Naive thymus-derived CD4-positive, alpha-beta T cell (primary cell): ENCODE data around the gene L2HGDH. TPM values are rescaled to one million over a fixed set of nuclear protein-coding genes. Genes with fewer than 3 reads are reported as not detected.

Source experiments
- ATAC-seq: fragments of 150-1000 bp; cut with Tn5 transposase; 2 replicates; pipeline ENCODE4 v1.10.0; 2021; ENCODE audit warnings: mild to moderate bottlenecking, moderate library complexity
- CTCF ChIA-PET: fragments of 350-600 bp; sonication (Branson Sonifier 250); formaldehyde crosslinking; loops from one replicate; lab custom pipeline; 2021; ENCODE audit warnings: antibody characterized with exemption; lab: Charles Lee
- POLR2A ChIA-PET: fragments of 350-600 bp; sonication (Branson Sonifier 250); formaldehyde crosslinking; loops from one replicate; lab custom pipeline; 2021; ENCODE audit warnings: antibody characterized with exemption, inconsistent platforms; lab: Charles Lee
- DNase-seq, 9 donors: peaks; one replicate each; pipeline versions ENCODE4 v3.0.0 to v3.0.0-alpha.2; 2020 to 2022; ENCODE audit warnings: mixed read lengths in 1 of 9
- H3K27ac ChIP-seq: one replicate; pipeline ENCODE4 v1.7.0; 2013; ENCODE audit warnings: mild to moderate bottlenecking, low read depth, low read length, moderate library complexity
- H3K27me3 ChIP-seq, 2 donors: one replicate each; pipeline ENCODE4 v1.7.0; 2013; ENCODE audit warnings: low read length in 2 of 2, mild to moderate bottlenecking in 2 of 2, moderate library complexity in 2 of 2; ENCODE audit not compliant: control insufficient read depth in 2 of 2, insufficient read depth in 2 of 2
- H3K36me3 ChIP-seq, 3 experiments: 1 replicate in 2 of 3; 2 replicates in 1 of 3; pipeline ENCODE4 v1.7.0; 2013; ENCODE audit warnings: low read length in 3 of 3, mild to moderate bottlenecking in 3 of 3, moderate library complexity in 1 of 3; ENCODE audit not compliant: insufficient read depth in 3 of 3, control insufficient read depth in 2 of 3
- H3K4me1 ChIP-seq, 2 donors: one replicate each; pipeline ENCODE4 v1.7.0; 2013; ENCODE audit warnings: low read length in 2 of 2, mild to moderate bottlenecking in 2 of 2, moderate library complexity in 1 of 2; ENCODE audit not compliant: control insufficient read depth in 2 of 2, insufficient read depth in 2 of 2
- H3K4me3 ChIP-seq: 2 replicates; pipeline ENCODE4 v1.7.0; 2013; ENCODE audit warnings: mild to moderate bottlenecking, low read length
- H3K9me3 ChIP-seq, 3 experiments: 1 replicate in 2 of 3; 2 replicates in 1 of 3; pipeline ENCODE4 v1.7.0; 2013; ENCODE audit warnings: low read length in 3 of 3; ENCODE audit not compliant: control insufficient read depth in 2 of 3
- H3K27ac Mint-ChIP-seq, 9 donors: one replicate each; pipeline ENCODE4 v1.8.0; 2020 to 2022; ENCODE audit warnings: mixed read lengths in 9 of 9, mild to moderate bottlenecking in 8 of 9, moderate library complexity in 5 of 9, inconsistent platforms in 2 of 9
- H3K27me3 Mint-ChIP-seq, 5 donors: one replicate each; pipeline ENCODE4 v1.8.0; 2021 to 2022; ENCODE audit warnings: mixed read lengths in 5 of 5, mild to moderate bottlenecking in 1 of 5
- H3K36me3 Mint-ChIP-seq, 5 donors: one replicate each; pipeline ENCODE4 v1.8.0; 2020 to 2022; ENCODE audit warnings: mixed read lengths in 5 of 5, mild to moderate bottlenecking in 3 of 5, inconsistent platforms in 1 of 5
- H3K4me1 Mint-ChIP-seq, 7 donors: one replicate each; pipeline ENCODE4 v1.8.0; 2020 to 2022; ENCODE audit warnings: mixed read lengths in 7 of 7, mild to moderate bottlenecking in 3 of 7, inconsistent platforms in 1 of 7
- H3K4me3 Mint-ChIP-seq, 10 donors: one replicate each; pipeline ENCODE4 v1.8.0; 2020 to 2022; ENCODE audit warnings: mild to moderate bottlenecking in 10 of 10, mixed read lengths in 10 of 10, moderate library complexity in 6 of 10, inconsistent platforms in 2 of 10
- H3K9me3 Mint-ChIP-seq, 11 donors: one replicate each; pipeline ENCODE4 v1.8.0; 2020 to 2022; ENCODE audit warnings: mixed read lengths in 11 of 11, mild to moderate bottlenecking in 4 of 11, inconsistent platforms in 1 of 11, moderate library complexity in 1 of 11
- intact Hi-C, 2 donors: fragments of 100-400 bp; cut with micrococcal nuclease; formaldehyde crosslinking; loops; one replicate each; pipeline ENCODE4 v1.15.1; 2023
- polyA plus RNA-seq, 2 donors: library from polyadenylated mRNA; unstranded; fragments of 300-500 nt; fragmentation: Illumina TruSeq; gene quantifications; one replicate each; pipeline ENCODE4 v1.2.3, GENCODE V29; 2021
- total RNA-seq, 6 experiments: library from RNA in 5 of 6; stranded (reverse) in 5 of 6; gene quantifications; 1 replicate in 5 of 6; 2 replicates in 1 of 6; pipeline ENCODE4 v1.2.3 and lab custom pipeline; 2021 to 2026

L2HGDH gene
- total and polyA plus RNA-seq, 7 experiments from 2014 or later, result 3.0 to 10.1 (median 4.8) TPM

DNA sequence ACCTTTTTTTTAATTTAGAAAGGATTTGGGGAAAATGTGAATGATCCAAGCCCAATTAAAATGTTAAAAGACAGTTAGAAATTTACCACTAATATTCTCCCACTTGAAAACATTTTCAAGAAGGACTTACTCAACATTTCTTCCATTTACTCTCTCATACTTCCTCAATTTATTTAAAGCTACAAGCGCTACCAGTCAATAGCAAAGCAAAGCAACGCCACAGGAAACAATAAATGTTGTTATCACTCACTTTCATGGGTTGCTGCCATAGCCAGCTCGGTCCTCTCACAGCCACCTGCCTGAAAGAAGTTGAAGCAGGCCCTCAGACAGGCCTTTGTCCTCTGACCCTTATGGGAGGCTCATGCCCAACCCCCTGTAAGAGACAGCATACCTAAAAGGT is 74.6 kb downstream of the L2HGDH start:
- Histone ChIP-seq H3K4me1 (peaks cover 3 to 6% of the 10 kb centered on the region in 2 donors), H3K27me3 (no peaks in the 10 kb centered on the region), H3K4me3 (no peak overlapping the region), H3K27ac (no peak overlapping the region), H3K36me3 (no peaks in the 10 kb centered on the region), H3K9me3 (no peaks in the 10 kb centered on the region)
- Mint-ChIP-seq H3K27ac (no peak overlapping the region), H3K4me1 (peaks cover 0 to 17% (median 5%) of the 10 kb centered on the region in 7 donors), H3K9me3 (peaks cover 0 to 7% (median 0%) of the 10 kb centered on the region in 11 donors), H3K4me3 (no peak overlapping the region), H3K36me3 (peaks cover 0 to 14% (median 0%) of the 10 kb centered on the region in 5 donors), H3K27me3 (no peaks in the 10 kb centered on the region)
- DNase-seq (no peak), ATAC-seq (no peak)
- intact Hi-C loops, result loop anchor here in 1 of 2 donors (10.0 kb wide), 1 partner anchor 543 kb away; the partner anchor contains the start of gene KLHDC1
- POLR2A ChIA-PET, result no interaction called here
- CTCF ChIA-PET, result no interaction called here

DNA sequence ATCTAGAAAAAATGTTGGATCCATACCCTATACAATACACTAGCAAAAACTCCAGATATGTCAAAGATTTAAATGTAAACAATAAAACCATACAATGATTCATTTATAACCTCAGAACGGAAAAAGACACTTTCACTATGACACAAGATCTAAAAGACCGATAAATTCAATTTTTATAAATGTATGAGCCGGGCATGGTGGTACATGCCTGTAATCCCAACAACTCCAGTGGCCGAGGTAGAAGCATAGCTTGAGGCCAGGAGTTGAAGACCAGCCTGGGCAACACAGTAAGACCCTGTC is 78.1 kb downstream of the L2HGDH start:
- Mint-ChIP-seq H3K27me3 (no peaks in the 10 kb centered on the region), H3K36me3 (peaks cover 0 to 16% (median under 1%) of the 10 kb centered on the region in 5 donors), H3K9me3 (peaks cover 0 to 7% (median 0%) of the 10 kb centered on the region in 11 donors), H3K4me1 (peaks cover 10 to 38% (median 26%) of the 10 kb centered on the region in 7 donors), H3K4me3 (peak overlapping the region in 5 of 10 donors; percentile 13 to 55 (median 51)), H3K27ac (peak overlapping the region in 2 of 9 donors; percentile 50 to 60)
- POLR2A ChIA-PET, result no interaction called here
- H3K27me3 ChIP-seq, result no peaks in the 10 kb centered on the region
- H3K27ac ChIP-seq, result no peak overlapping the region
- H3K36me3 ChIP-seq, result peaks cover 0 to 3% (median 0%) of the 10 kb centered on the region in 3 experiments
- DNase-seq, result no peak
- H3K4me1 ChIP-seq, result peaks cover 6 to 17% of the 10 kb centered on the region in 2 donors
- no peaks in the 10 kb centered on the region for H3K9me3 ChIP-seq
- intact Hi-C loops, result loop anchor here (5.0 to 10.0 kb wide), 4 partner anchors 37 to 612 kb away; partner anchors contain the start of genes MGAT2 (in 2 of the 2), RPL36AL (in 2 of the 2), KLHDC1 (in 1 of the 2) and KLHDC2 (in 1 of the 2)
- H3K4me3 ChIP-seq, result no peak overlapping the region
- CTCF ChIA-PET, result no interaction called here
- ATAC-seq, result no peak

DNA sequence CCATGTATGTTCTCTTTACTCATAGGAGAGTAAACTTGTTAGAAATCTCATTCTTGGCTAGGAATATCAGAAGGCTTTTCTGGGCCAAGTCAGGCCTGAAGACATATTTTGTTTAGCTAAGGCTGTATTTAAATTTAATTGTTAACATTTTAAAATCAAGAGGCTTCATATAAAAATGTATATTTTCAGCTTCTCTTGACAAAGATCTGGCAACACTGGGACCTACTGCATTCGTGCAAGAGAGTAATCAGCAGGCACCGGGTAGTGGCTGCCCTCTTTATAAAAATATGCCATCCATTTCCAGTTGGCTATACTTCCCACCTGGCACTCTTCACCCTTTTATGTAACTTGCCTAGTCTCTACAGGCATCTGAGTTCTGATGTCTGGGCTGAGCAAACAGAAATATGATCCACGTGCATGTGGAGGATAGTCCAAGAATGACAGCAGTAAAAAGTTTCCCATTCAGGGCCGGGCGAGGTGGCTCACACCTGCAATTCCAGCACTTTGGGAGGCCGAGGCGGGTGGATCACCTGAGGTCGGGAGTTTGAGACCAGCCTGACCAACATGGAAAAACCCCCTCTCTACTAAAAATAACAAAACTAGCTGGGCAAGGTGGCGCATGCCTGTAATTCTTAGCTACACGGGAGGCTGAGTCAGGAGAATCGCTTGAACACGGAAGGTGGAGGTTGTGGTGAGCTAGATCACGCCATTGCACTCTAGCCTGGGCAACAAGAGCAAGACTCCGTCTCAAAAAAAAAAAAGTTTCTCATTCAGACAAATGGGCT is 78.7 kb downstream of the L2HGDH start:
- peaks cover 0 to 3% (median 0%) of the 10 kb centered on the region in 3 experiments for H3K36me3 ChIP-seq
- no peak overlapping the region for H3K4me3 ChIP-seq
- Mint-ChIP-seq H3K27ac (peak overlapping the region in 6 of 9 donors; percentile 47 to 93 (median 86)), H3K36me3 (peaks cover 0 to 20% (median 3%) of the 10 kb centered on the region in 5 donors), H3K4me1 (peaks cover 10 to 43% (median 32%) of the 10 kb centered on the region in 7 donors), H3K9me3 (peaks cover 0 to 9% (median 0%) of the 10 kb centered on the region in 11 donors), H3K4me3 (peak overlapping the region; percentile 18 to 88 (median 52)), H3K27me3 (no peaks in the 10 kb centered on the region)
- H3K27me3 ChIP-seq, result no peaks in the 10 kb centered on the region
- DNase-seq (no peak), ATAC-seq (no peak)
- intact Hi-C loops, result loop anchor here (5.0 to 10.0 kb wide), 4 partner anchors 36 to 611 kb away; partner anchors contain the start of genes MGAT2 (in 2 of the 2), RPL36AL (in 2 of the 2), KLHDC1 (in 1 of the 2) and KLHDC2 (in 1 of the 2)
- no peak overlapping the region for H3K27ac ChIP-seq
- ChIA-PET POLR2A (interaction anchor here (1.0 to 1.2 kb wide), 2 partner anchors 337 to 370 kb away, joined by 3 read pairs; no protein-coding TSS in a partner anchor), CTCF (no interaction called here)
- H3K4me1 ChIP-seq, result peaks cover 6 to 17% of the 10 kb centered on the region in 2 donors
- H3K9me3 ChIP-seq, result no peaks in the 10 kb centered on the region

DNA sequence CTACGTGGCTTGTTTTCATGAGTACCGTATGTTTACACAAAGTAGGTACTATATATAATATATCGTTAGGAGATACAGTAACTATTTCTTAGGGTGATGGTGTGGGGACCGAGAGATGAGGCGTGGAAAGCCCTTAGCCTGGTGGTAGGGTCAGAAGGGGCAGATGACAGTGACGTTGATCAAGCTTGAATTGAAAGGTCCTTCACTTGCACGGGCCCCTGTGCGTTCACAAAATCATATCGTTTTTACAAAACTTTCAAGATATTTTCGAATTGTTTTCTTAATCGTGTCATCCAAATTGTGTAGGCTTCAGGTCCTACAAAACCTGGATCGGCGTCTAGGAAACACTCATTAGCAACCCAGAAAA is 79.8 kb downstream of the L2HGDH start:
- peaks cover 6 to 17% of the 10 kb centered on the region in 2 donors for H3K4me1 ChIP-seq
- H3K4me1 Mint-ChIP-seq, result peaks cover 13 to 42% (median 37%) of the 10 kb centered on the region in 7 donors
- no peaks in the 10 kb centered on the region for H3K27me3 Mint-ChIP-seq
- H3K36me3 ChIP-seq, result peaks cover 0 to 3% (median 0%) of the 10 kb centered on the region in 3 experiments
- H3K4me3 ChIP-seq, result peak overlapping the region; percentile 89
- H3K4me3 Mint-ChIP-seq, result peak overlapping the region; percentile 80 to 90 (median 86)
- H3K27me3 ChIP-seq, result no peaks in the 10 kb centered on the region
- H3K36me3 Mint-ChIP-seq, result peaks cover 0 to 16% (median 3%) of the 10 kb centered on the region in 5 donors
- CTCF ChIA-PET, result interaction anchor here (1.2 kb wide), 1 partner anchor 371 kb away, joined by 3 read pairs; no protein-coding TSS in a partner anchor
- H3K27ac Mint-ChIP-seq, result peak overlapping the region; percentile 74 to 95 (median 89)
- peak overlapping the region; percentile 81 for H3K27ac ChIP-seq
- no peaks in the 10 kb centered on the region for H3K9me3 ChIP-seq
- DNase-seq, result no peak
- intact Hi-C loops, result loop anchor here (5.0 to 10.0 kb wide), 4 partner anchors 35 to 610 kb away; partner anchors contain the start of genes MGAT2 (in 2 of the 2), RPL36AL (in 2 of the 2), KLHDC1 (in 1 of the 2) and KLHDC2 (in 1 of the 2)
- no peak for ATAC-seq
- H3K9me3 Mint-ChIP-seq, result peaks cover 0 to 9% (median 0%) of the 10 kb centered on the region in 11 donors
- POLR2A ChIA-PET, result interaction anchor here (0.7 to 1.9 kb wide), 8 partner anchors 54 to 538 kb away, joined by 3 to 5 read pairs (median 3); partner anchors contain the start of genes DMAC2L, L2HGDH, NEMF and VCPKMT

DNA sequence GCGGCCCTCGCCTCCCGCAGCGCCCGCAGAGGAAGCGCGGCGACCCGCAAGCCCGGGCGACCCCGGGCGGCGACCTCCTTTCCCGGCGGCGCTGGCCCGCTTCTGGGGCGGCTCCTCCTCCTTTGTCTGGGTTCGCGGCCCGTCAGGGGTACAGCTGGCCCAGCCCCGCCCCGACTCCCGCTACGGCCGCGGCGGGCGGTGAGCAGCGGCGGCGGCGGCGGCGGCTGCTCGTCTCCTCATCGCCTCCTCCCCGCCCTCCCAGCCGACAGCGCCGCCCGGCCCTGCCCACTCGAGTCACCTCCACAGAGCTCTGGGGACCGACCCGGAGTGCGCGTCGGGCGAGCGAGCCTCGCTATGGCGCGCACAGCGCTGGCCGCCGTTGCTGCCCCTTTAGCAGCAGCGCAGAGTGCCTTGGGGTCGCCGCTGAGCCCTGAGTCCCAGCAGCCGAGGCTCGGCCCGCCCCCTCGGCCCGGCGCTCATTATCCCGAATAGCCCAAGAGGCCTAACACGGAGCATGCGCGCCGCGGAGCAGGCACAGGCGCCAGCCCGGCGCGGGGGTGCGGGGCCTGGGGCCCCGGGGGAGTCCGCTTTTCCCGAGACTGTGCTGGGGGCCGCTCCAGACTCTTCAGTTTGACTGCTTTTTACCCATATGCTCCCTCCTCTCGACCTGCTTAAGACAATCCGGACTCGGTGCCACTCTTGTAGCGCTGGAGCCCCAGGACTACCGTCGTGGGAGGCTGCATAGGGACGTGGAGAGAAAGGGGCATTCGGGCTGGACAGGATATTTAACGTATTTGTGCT is 80.4 kb downstream of the L2HGDH start, which contains the start of gene SOS2:
Gene SOS2 (minus strand): TSS at position 104 of the 801 bp plus-strand sequence. CDS start 295 bp downstream, outside the sequence.
- DNase-seq (peak; percentile 71 to 84 (median 80)), ATAC-seq (peak; percentile 92)
- Mint-ChIP-seq H3K4me3 (peak within 1 kb of the TSS; percentile 80 to 97 (median 91)), H3K27ac (peak within 1 kb of the TSS; percentile 90 to 96 (median 95)), H3K36me3 (peaks cover 0 to 16% (median 3%) of the 10 kb centered on the region in 5 donors), H3K9me3 (peaks cover 0 to 9% (median 0%) of the 10 kb centered on the region in 11 donors), H3K27me3 (no peaks in the 10 kb centered on the region), H3K4me1 (peaks cover 19 to 47% (median 42%) of the 10 kb centered on the region in 7 donors)
- Histone ChIP-seq H3K9me3 (no peaks in the 10 kb centered on the region), H3K4me1 (peaks cover 6 to 17% of the 10 kb centered on the region in 2 donors), H3K4me3 (peak within 1 kb of the TSS; percentile 89), H3K27me3 (no peaks in the 10 kb centered on the region), H3K27ac (peak within 1 kb of the TSS; percentile 81), H3K36me3 (peaks cover 0 to 3% (median 0%) of the 10 kb centered on the region in 3 experiments)
- POLR2A ChIA-PET, result interaction anchor here (0.6 to 1.9 kb wide), 9 partner anchors 80 to 538 kb away, joined by 3 to 5 read pairs (median 4); partner anchors contain the start of genes DMAC2L, KLHDC2, L2HGDH and NEMF
- CTCF ChIA-PET, result interaction anchor here (1.2 kb wide), 1 partner anchor 370 kb away, joined by 3 read pairs; no protein-coding TSS in a partner anchor
- intact Hi-C loops, result loop anchor here (1.0 to 10.0 kb wide), 18 partner anchors 17 to 645 kb away; partner anchors contain the start of genes DMAC2L (in 2 of the 2), L2HGDH (in 2 of the 2), MAP4K5 (in 2 of the 2) and MGAT2 (in 2 of the 2)
